ENCODE measurements around the gene YJU2.

GRCh38 chr19:4304538-4305256 lies 57.8 kb downstream of the YJU2 start, which contains the start of gene FSD1:
- TF ChIP-seq, protein P1, sequence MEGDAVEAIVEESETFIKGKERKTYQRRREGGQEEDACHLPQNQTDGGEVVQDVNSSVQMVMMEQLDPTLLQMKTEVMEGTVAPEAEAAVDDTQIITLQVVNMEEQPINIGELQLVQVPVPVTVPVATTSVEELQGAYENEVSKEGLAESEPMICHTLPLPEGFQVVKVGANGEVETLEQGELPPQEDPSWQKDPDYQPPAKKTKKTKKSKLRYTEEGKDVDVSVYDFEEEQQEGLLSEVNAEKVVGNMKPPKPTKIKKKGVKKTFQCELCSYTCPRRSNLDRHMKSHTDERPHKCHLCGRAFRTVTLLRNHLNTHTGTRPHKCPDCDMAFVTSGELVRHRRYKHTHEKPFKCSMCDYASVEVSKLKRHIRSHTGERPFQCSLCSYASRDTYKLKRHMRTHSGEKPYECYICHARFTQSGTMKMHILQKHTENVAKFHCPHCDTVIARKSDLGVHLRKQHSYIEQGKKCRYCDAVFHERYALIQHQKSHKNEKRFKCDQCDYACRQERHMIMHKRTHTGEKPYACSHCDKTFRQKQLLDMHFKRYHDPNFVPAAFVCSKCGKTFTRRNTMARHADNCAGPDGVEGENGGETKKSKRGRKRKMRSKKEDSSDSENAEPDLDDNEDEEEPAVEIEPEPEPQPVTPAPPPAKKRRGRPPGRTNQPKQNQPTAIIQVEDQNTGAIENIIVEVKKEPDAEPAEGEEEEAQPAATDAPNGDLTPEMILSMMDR (IDR thresholded peaks at IDR 0.05): no peak
- no peak for TF ChIP-seq POLR2A (IDR thresholded peaks at IDR 0.05)
- no peak for TF ChIP-seq EP300 (IDR thresholded peaks at IDR 0.05)

Measured in tibial nerve (tissue), 4 donors.